Spleen (tissue), 7 donors: Measurements from ENCODE around the gene LTBP1.

Experiments used
- POLR2AphosphoS5 ChIP-seq, 3 donors: sonication (generic); formaldehyde crosslinking; IDR thresholded peaks; one replicate each; pipeline ENCODE4 v1.5.1; 2017; ENCODE audit warnings: antibody characterized with exemption in 3 of 3
- TF ChIP-seq, protein P1 (sequence below), 11 experiments: fragments of 200-600 bp in 7 of 11; fragments of 450-650 bp in 4 of 11; sonication (generic) in 4 of 11; IDR thresholded peaks in 8 of 11; conservative IDR thresholded peaks in 3 of 11; 1 replicate in 7 of 11; 2 replicates in 4 of 11; pipeline versions ENCODE4 v1.4.0 to v1.8.0; 2016 to 2021; ENCODE audit warnings: antibody characterized with exemption in 11 of 11, inconsistent platforms in 4 of 11, mild to moderate bottlenecking in 1 of 11
- donor health status: DM: no; HTN: no; CAD: no; lungs with moderate emphysema.
- donor health status: DM: no; HTN: no; CAD: no.
- donor health status: DM: no; HTN: no; CAD: no.

DNA sequence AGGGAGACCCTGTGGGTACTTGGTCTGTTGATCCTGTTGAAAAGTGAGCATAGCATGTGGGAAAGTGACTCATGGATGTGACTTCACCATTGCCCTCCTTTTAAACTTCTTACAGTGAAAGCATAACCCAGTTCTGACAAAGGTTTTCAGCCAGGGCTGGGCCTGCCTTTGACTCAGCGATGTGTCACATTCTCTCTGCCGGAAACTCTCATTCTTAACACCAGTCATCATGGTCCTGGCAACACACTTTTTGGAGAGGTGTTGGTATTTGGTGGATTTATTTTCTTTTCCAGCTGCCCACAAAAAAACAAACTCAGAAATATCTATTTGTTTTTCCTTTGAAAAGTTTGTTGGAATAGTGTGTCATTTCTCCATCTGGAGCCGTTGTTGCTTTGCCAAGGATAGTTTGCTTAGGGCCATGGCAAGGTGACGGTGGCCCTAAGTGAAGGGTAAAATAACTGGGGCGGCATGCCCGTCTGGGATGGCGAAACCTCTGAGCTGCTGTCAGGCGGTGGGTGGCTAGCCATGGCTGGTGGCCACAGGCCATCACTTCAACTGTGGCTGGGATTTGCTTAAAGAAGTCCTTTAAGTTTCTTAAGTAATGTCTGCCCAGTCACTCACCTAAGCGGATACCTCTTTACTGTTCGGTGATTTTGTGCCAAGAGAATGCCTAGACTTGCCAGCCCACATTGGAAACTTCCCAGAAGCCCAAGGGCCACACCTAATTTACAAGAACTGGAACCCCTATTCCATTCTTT lies 123.3 kb downstream of the LTBP1 start:
- TF ChIP-seq, protein P1, sequence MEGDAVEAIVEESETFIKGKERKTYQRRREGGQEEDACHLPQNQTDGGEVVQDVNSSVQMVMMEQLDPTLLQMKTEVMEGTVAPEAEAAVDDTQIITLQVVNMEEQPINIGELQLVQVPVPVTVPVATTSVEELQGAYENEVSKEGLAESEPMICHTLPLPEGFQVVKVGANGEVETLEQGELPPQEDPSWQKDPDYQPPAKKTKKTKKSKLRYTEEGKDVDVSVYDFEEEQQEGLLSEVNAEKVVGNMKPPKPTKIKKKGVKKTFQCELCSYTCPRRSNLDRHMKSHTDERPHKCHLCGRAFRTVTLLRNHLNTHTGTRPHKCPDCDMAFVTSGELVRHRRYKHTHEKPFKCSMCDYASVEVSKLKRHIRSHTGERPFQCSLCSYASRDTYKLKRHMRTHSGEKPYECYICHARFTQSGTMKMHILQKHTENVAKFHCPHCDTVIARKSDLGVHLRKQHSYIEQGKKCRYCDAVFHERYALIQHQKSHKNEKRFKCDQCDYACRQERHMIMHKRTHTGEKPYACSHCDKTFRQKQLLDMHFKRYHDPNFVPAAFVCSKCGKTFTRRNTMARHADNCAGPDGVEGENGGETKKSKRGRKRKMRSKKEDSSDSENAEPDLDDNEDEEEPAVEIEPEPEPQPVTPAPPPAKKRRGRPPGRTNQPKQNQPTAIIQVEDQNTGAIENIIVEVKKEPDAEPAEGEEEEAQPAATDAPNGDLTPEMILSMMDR (IDR thresholded peaks at IDR 0.05 in 8 of 11, conservative IDR thresholded peaks at IDR 0.05 in 3 of 11) = no peak
- no peak for TF ChIP-seq POLR2AphosphoS5 (IDR thresholded peaks at IDR 0.05)
